Fibroblast of the aortic adventitia (primary cell): ENCODE results near the gene KLK8. TPM values are rescaled to one million over a fixed set of nuclear protein-coding genes. Genes with fewer than 3 reads are reported as not detected.
"Not testable (repeated sequence)": the region's sequence is repeated elsewhere in the genome, so short reads cannot be mapped to it uniquely, and the experiment has no call there.

Experiments
- DNase-seq: peaks from one replicate; pipeline ENCODE4 v3.0.0-alpha.2; 2010; ENCODE audit warnings: low read depth
- H3K4me3 ChIP-seq: 2 replicates; pipeline ENCODE4 v1.5.1; 2011; ENCODE audit warnings: low read depth, mild to moderate bottlenecking, control low read depth, low read length, moderate library complexity
- total RNA-seq: library from RNA; depleted of rRNA; stranded (reverse); fragments of >200 nt; gene quantifications from 2 replicates; pipeline ENCODE4 v1.2.3, GENCODE V29; 2012; ENCODE audit warnings: low replicate concordance
- TF ChIP-seq, protein P1 (sequence below): IDR thresholded peaks from 2 replicates; pipeline ENCODE4 v1.5.1; 2011; ENCODE audit warnings: mild to moderate bottlenecking, low read length, control low read depth, inconsistent platforms; ENCODE audit not compliant: insufficient read depth

The KLK8 gene
- total RNA-seq, 1 donor: not detected

DNA sequence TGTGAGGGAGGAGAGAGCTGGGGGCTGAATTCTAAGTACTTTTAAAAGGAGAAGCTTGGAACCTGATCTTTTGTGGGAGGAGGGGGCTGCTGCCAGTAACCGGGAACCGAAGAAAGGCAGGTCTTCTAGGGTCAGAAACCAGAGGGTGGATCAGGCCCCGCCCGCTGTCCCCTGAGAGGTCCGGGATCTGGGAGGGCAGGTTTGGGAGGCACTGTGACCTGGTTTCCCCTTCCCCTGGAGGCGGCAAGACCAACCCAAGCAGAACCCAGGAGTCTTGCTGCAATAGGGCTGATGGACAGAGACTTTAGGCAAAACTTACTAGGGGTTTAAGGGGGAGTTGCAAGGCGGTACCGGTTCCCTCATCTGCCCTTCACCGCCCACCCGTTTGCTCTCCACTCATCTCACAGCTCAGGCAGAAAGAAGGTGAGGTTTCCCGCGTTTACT, 707 bp upstream of the KLK8 start:
- H3K4me3 ChIP-seq: no peak overlapping the region
- no peak for DNase-seq
- TF ChIP-seq, protein P1, sequence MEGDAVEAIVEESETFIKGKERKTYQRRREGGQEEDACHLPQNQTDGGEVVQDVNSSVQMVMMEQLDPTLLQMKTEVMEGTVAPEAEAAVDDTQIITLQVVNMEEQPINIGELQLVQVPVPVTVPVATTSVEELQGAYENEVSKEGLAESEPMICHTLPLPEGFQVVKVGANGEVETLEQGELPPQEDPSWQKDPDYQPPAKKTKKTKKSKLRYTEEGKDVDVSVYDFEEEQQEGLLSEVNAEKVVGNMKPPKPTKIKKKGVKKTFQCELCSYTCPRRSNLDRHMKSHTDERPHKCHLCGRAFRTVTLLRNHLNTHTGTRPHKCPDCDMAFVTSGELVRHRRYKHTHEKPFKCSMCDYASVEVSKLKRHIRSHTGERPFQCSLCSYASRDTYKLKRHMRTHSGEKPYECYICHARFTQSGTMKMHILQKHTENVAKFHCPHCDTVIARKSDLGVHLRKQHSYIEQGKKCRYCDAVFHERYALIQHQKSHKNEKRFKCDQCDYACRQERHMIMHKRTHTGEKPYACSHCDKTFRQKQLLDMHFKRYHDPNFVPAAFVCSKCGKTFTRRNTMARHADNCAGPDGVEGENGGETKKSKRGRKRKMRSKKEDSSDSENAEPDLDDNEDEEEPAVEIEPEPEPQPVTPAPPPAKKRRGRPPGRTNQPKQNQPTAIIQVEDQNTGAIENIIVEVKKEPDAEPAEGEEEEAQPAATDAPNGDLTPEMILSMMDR: no peak

DNA sequence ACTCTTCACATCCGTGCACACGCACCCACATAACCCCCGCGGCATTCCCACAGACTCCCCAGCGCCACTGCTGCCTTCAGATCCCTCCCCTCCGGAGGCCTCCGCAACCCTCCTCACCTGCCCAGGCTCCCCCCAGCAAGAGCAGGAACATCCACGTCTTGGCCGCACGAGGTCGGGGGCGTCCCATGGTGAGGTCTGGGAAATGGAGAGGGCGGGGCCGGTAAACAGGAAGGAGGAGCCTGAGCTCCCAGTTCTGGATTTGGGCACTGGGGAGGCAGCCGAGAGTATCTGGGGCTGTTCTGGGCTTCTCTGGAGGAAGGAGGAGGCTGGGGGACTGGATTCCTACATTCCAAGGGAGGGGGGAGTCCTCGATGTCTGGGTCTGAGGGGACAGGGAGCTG, 423 bp downstream of the KLK8 start:
- no peak overlapping the region for H3K4me3 ChIP-seq
- TF ChIP-seq, protein P1: no peak
- DNase-seq: no peak

- TF ChIP-seq, protein P1: no peak
- no peak overlapping the region for H3K4me3 ChIP-seq
- no peak for DNase-seq
Measured at GRCh38 chr19:51000426-51000825, 978 bp downstream of the KLK8 start.

DNA sequence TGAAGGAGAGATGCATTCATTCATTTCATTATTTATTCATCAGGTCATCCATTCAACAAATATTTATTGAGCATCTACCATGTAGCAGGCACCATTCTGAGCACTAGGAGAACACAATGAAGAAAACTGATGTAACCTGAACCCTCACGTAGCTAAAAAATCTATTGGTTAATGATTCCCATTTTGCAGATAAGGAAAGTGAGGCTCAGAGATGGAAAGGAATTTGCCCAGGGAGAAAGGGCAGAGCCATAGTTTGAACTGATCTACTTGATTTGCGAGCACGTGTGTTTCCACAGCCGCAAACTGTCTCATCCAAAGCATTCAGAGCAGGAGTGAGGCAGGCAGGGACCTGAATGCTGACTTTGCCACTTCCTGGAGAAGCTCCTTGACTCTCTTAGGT, 2.7 kb downstream of the KLK8 start:
- TF ChIP-seq, protein P1: no peak
- DNase-seq: no peak
- H3K4me3 ChIP-seq: no peak overlapping the region

DNA sequence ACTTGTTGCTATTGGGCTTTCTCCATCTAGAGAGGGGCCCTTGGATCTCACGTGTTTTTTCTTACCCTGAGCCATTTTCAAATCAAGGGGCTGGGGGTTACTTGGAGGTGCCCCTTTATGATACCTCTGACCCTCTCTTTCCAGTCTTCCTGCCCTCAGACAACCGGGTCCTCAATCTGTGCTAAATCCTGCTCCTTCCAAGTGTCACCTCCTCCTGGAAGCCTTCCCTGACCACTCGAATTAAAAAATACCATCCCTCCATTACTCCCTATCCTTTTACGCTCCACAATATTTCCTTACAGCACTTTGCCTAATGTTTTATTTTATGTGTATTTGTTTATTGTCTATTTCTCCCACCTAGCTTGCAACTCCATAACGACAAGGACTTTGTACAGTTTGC, 3.3 kb downstream of the KLK8 start:
- TF ChIP-seq, protein P1: no peak
- no peak for DNase-seq
- H3K4me3 ChIP-seq: no peak overlapping the region

DNA sequence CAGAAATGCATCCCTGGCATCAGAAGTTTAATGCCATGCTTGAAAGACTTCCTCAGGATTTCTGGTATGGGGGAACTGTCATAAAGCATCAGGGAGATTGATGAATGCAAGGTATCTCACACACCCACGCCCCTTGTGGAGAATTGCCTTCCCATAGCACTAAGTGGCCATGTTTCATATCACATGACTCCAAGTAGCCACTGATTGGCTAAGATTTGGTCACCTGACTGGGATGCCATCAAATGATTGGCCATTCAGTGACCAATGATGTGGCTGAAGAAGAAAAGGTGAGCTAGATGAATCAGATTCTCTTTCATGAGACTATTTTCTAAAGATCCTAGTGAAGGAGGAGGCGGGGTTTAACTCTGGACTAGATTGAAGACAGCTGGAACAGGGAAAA, 7.3 kb downstream of the KLK8 start:
- H3K4me3 ChIP-seq: no peak overlapping the region
- no peak for DNase-seq
- TF ChIP-seq, protein P1: no peak

DNA sequence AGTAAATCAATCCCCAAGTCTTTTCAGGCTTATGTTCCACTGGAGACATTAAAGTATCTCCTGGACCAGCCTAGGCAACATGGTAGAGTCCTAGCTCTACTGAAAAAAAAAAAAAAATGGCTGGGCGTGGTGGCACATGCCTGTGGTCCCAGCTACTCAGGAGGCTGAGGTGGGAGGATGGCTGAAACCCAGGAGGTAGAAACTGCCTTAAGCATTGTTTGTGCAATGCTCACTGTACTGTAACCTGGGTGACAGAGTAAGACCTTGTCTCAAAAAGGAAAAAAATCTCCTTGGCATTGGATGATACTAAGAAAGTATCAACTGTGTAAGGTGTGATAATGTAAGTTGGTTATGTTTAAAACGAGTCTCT, 8.8 kb downstream of the KLK8 start:
- H3K4me3 ChIP-seq: no peak overlapping the region
- TF ChIP-seq, protein P1: no peak
- DNase-seq: no peak

GRCh38 chr19:50984416-50984815, 17.0 kb downstream of the KLK8 start:
- not testable (repeated sequence) for H3K4me3 ChIP-seq, DNase-seq
